IPS-15b (cell line): Measurements from ENCODE around the gene SSTR3.
"Not testable (repeated sequence)": the region's sequence is repeated elsewhere in the genome, so short reads cannot be mapped to it uniquely, and the experiment has no call there.

Source experiments
- H3K27me3 ChIP-seq: one replicate; pipeline ENCODE4 v1.6.1; 2013; ENCODE audit warnings: low read length; ENCODE audit not compliant: control insufficient read depth, insufficient read depth
- H3K36me3 ChIP-seq: one replicate; pipeline ENCODE4 v1.6.1; 2013; ENCODE audit warnings: low read length; ENCODE audit not compliant: control insufficient read depth, insufficient read depth
- H3K4me1 ChIP-seq: one replicate; pipeline ENCODE4 v1.6.1; 2013; ENCODE audit warnings: mild to moderate bottlenecking, low read length; ENCODE audit not compliant: control insufficient read depth, insufficient read depth
- H3K4me3 ChIP-seq: one replicate; pipeline ENCODE4 v1.5.1; 2013; ENCODE audit warnings: low read depth, low read length
- H3K9ac ChIP-seq: one replicate; pipeline ENCODE4 v1.6.1; 2013; ENCODE audit warnings: low read depth, mild to moderate bottlenecking, low read length
- H3K9me3 ChIP-seq: one replicate; pipeline ENCODE4 v1.6.1; 2013; ENCODE audit warnings: mild to moderate bottlenecking, low read length; ENCODE audit not compliant: control insufficient read depth, insufficient read depth

Gene SSTR3

GRCh38 chr22:37253126-37253660 lies 40.9 kb upstream of the SSTR3 start:
- Histone ChIP-seq H3K9me3 (no peaks in the 10 kb centered on the region), H3K36me3 (no peaks in the 10 kb centered on the region), H3K9ac (no peak overlapping the region), H3K4me1 (no peaks in the 10 kb centered on the region), H3K27me3 (no peaks in the 10 kb centered on the region), H3K4me3 (no peak overlapping the region)

- H3K9ac ChIP-seq, H3K9me3 ChIP-seq, H3K4me3 ChIP-seq, H3K27me3 ChIP-seq, H3K36me3 ChIP-seq, H3K4me1 ChIP-seq: not testable (repeated sequence)
Observed at GRCh38 chr22:37251836-37252235, 39.6 kb upstream of the SSTR3 start.

- Histone ChIP-seq H3K9ac (no peak overlapping the region), H3K4me3 (no peak overlapping the region), H3K4me1 (no peaks in the 10 kb centered on the region), H3K36me3 (no peaks in the 10 kb centered on the region), H3K27me3 (no peaks in the 10 kb centered on the region), H3K9me3 (no peaks in the 10 kb centered on the region)
Observed at GRCh38 chr22:37249986-37250385, 37.7 kb upstream of the SSTR3 start.

- no peak overlapping the region for H3K9ac ChIP-seq
- H3K4me3 ChIP-seq = no peak overlapping the region
- no peaks in the 10 kb centered on the region for H3K36me3 ChIP-seq
- H3K9me3 ChIP-seq = no peaks in the 10 kb centered on the region
- H3K27me3 ChIP-seq = no peaks in the 10 kb centered on the region
- no peaks in the 10 kb centered on the region for H3K4me1 ChIP-seq
Observed at GRCh38 chr22:37248251-37248650, 36.0 kb upstream of the SSTR3 start.

GRCh38 chr22:37245740-37246139 lies 33.5 kb upstream of the SSTR3 start:
- Histone ChIP-seq H3K27me3 (no peaks in the 10 kb centered on the region), H3K9ac (no peak overlapping the region), H3K9me3 (no peaks in the 10 kb centered on the region), H3K36me3 (no peaks in the 10 kb centered on the region), H3K4me3 (no peak overlapping the region), H3K4me1 (no peaks in the 10 kb centered on the region)

GRCh38 chr22:37244922-37245722 lies 32.8 kb upstream of the SSTR3 start:
- Histone ChIP-seq H3K4me3 (no peak overlapping the region), H3K27me3 (no peaks in the 10 kb centered on the region), H3K4me1 (no peaks in the 10 kb centered on the region), H3K9me3 (no peaks in the 10 kb centered on the region), H3K9ac (no peak overlapping the region), H3K36me3 (no peaks in the 10 kb centered on the region)

- no peaks in the 10 kb centered on the region for H3K4me1 ChIP-seq
- H3K4me3 ChIP-seq = peak within 1 kb of the TSS; percentile 22
- H3K9me3 ChIP-seq = no peaks in the 10 kb centered on the region
- H3K27me3 ChIP-seq = no peaks in the 10 kb centered on the region
- H3K36me3 ChIP-seq = no peaks in the 10 kb centered on the region
- no peak within 1 kb of the TSS for H3K9ac ChIP-seq
Observed at GRCh38 chr22:37244114-37244921, 32.0 kb upstream of the SSTR3 start, which contains the start of gene RAC2. Gene RAC2 (minus strand): TSS chr22:37244269. CDS start chr22:37244148, 121 bp downstream.

GRCh38 chr22:37243402-37244113 lies 31.3 kb upstream of the SSTR3 start:
- H3K36me3 ChIP-seq = no peaks in the 10 kb centered on the region
- no peak overlapping the region for H3K9ac ChIP-seq
- no peaks in the 10 kb centered on the region for H3K27me3 ChIP-seq
- H3K4me1 ChIP-seq = no peaks in the 10 kb centered on the region
- H3K4me3 ChIP-seq = peak overlapping the region; percentile 22
- no peaks in the 10 kb centered on the region for H3K9me3 ChIP-seq

GRCh38 chr22:37242395-37242918 lies 30.2 kb upstream of the SSTR3 start:
- H3K36me3 ChIP-seq = no peaks in the 10 kb centered on the region
- H3K9me3 ChIP-seq = no peaks in the 10 kb centered on the region
- no peak overlapping the region for H3K4me3 ChIP-seq
- H3K27me3 ChIP-seq = no peaks in the 10 kb centered on the region
- no peak overlapping the region for H3K9ac ChIP-seq
- no peaks in the 10 kb centered on the region for H3K4me1 ChIP-seq

GRCh38 chr22:37241351-37242142 lies 29.3 kb upstream of the SSTR3 start:
- H3K4me1 ChIP-seq = no peaks in the 10 kb centered on the region
- H3K27me3 ChIP-seq = no peaks in the 10 kb centered on the region
- no peak overlapping the region for H3K9ac ChIP-seq
- no peak overlapping the region for H3K4me3 ChIP-seq
- no peaks in the 10 kb centered on the region for H3K9me3 ChIP-seq
- no peaks in the 10 kb centered on the region for H3K36me3 ChIP-seq

- no peak overlapping the region for H3K4me3 ChIP-seq
- H3K36me3 ChIP-seq = no peaks in the 10 kb centered on the region
- H3K4me1 ChIP-seq = no peaks in the 10 kb centered on the region
- H3K9me3 ChIP-seq = no peaks in the 10 kb centered on the region
- no peak overlapping the region for H3K9ac ChIP-seq
- no peaks in the 10 kb centered on the region for H3K27me3 ChIP-seq
Observed at GRCh38 chr22:37240941-37241320, 28.7 kb upstream of the SSTR3 start.
